ENCODE measurements around the gene LMNTD1. TPM values are rescaled to one million over a fixed set of nuclear protein-coding genes. Genes with fewer than 3 reads are reported as not detected.

The LMNTD1 gene
- total RNA-seq, 1 experiment from 2014 or later: not detected

- Mint-ChIP-seq H3K4me3 (ENCODE audit: low read depth, unreplicated experiment) (no peak overlapping the region), H3K36me3 (ENCODE audit: insufficient read depth, unreplicated experiment) (no peaks in the 10 kb centered on the region), H3K4me1 (ENCODE audit: low read depth, unreplicated experiment) (no peaks in the 10 kb centered on the region), H3K27ac (ENCODE audit: unreplicated experiment) (no peak overlapping the region), H3K9me3 (ENCODE audit: low read depth, unreplicated experiment) (no peaks in the 10 kb centered on the region), H3K27me3 (ENCODE audit: unreplicated experiment) (peaks cover under 1% of the 10 kb centered on the region)
- TF ChIP-seq CTCF (IDR thresholded peaks at IDR 0.05; ENCODE audit: unreplicated experiment): no peak
- DNase-seq: no peak
- CTCF ChIA-PET: no interaction called here
- intact Hi-C loops (cut with micrococcal nuclease; ENCODE audit: unreplicated experiment): loop anchor here (5.0 kb wide), 1 partner anchor 446 kb away; no protein-coding TSS in a partner anchor
- no TSS peak for BruUV-seq (replicated peaks)
These were observed 28.0 kb upstream of the LMNTD1 start for GRCh38 chr12:25581067-25581466.

- CTCF ChIA-PET: no interaction called here
- H3K27ac Mint-ChIP-seq (ENCODE audit: unreplicated experiment): no peak overlapping the region
- H3K4me3 Mint-ChIP-seq (ENCODE audit: low read depth, unreplicated experiment): no peak overlapping the region
- BruUV-seq (replicated peaks): no TSS peak
- no peak for DNase-seq
- no peaks in the 10 kb centered on the region for H3K9me3 Mint-ChIP-seq (ENCODE audit: low read depth, unreplicated experiment)
- no peak for TF ChIP-seq CTCF (IDR thresholded peaks at IDR 0.05; ENCODE audit: unreplicated experiment)
- no peaks in the 10 kb centered on the region for H3K27me3 Mint-ChIP-seq (ENCODE audit: unreplicated experiment)
- H3K36me3 Mint-ChIP-seq (ENCODE audit: insufficient read depth, unreplicated experiment): no peaks in the 10 kb centered on the region
- H3K4me1 Mint-ChIP-seq (ENCODE audit: low read depth, unreplicated experiment): no peaks in the 10 kb centered on the region
- intact Hi-C loops (cut with micrococcal nuclease; ENCODE audit: unreplicated experiment): no loop called here
These were observed 25.5 kb upstream of the LMNTD1 start for GRCh38 chr12:25578411-25579143.

- no peak for DNase-seq
- TF ChIP-seq CTCF (IDR thresholded peaks at IDR 0.05; ENCODE audit: unreplicated experiment): no peak
- Mint-ChIP-seq H3K9me3 (ENCODE audit: low read depth, unreplicated experiment) (no peaks in the 10 kb centered on the region), H3K27ac (ENCODE audit: unreplicated experiment) (no peak overlapping the region), H3K4me3 (ENCODE audit: low read depth, unreplicated experiment) (no peak overlapping the region), H3K4me1 (ENCODE audit: low read depth, unreplicated experiment) (no peaks in the 10 kb centered on the region), H3K27me3 (ENCODE audit: unreplicated experiment) (no peaks in the 10 kb centered on the region), H3K36me3 (ENCODE audit: insufficient read depth, unreplicated experiment) (no peaks in the 10 kb centered on the region)
- CTCF ChIA-PET: no interaction called here
- intact Hi-C loops (cut with micrococcal nuclease; ENCODE audit: unreplicated experiment): no loop called here
- no TSS peak for BruUV-seq (replicated peaks)
These were observed 21.7 kb upstream of the LMNTD1 start for GRCh38 chr12:25574761-25575160.

- Mint-ChIP-seq H3K27ac (ENCODE audit: unreplicated experiment) (no peak overlapping the region), H3K36me3 (ENCODE audit: insufficient read depth, unreplicated experiment) (no peaks in the 10 kb centered on the region)
These were observed 20.3 kb upstream of the LMNTD1 start for GRCh38 chr12:25573346-25573745.

More at GRCh38 chr12:25573346-25573745, 20.3 kb upstream of the LMNTD1 start:
- H3K4me1 Mint-ChIP-seq (ENCODE audit: low read depth, unreplicated experiment): no peaks in the 10 kb centered on the region
- CTCF ChIA-PET: no interaction called here
- no peak for DNase-seq
- no peaks in the 10 kb centered on the region for H3K9me3 Mint-ChIP-seq (ENCODE audit: low read depth, unreplicated experiment)
- intact Hi-C loops (cut with micrococcal nuclease; ENCODE audit: unreplicated experiment): no loop called here
- no TSS peak for BruUV-seq (replicated peaks)
- no peak for TF ChIP-seq CTCF (IDR thresholded peaks at IDR 0.05; ENCODE audit: unreplicated experiment)
- H3K4me3 Mint-ChIP-seq (ENCODE audit: low read depth, unreplicated experiment): no peak overlapping the region
- no peaks in the 10 kb centered on the region for H3K27me3 Mint-ChIP-seq (ENCODE audit: unreplicated experiment)
